Liver (tissue), 9 donors: ENCODE data around the gene KNDC1. TPM values are rescaled to one million over a fixed set of nuclear protein-coding genes. Genes with fewer than 3 reads are reported as not detected.

Source experiments
- DNase-seq: peaks from one replicate; pipeline ENCODE4 v3.0.0-alpha.2; 2017; ENCODE audit warnings: low spot score
- H3K27ac ChIP-seq, 2 donors: one replicate each; pipeline ENCODE4 v1.7.0; 2013; ENCODE audit warnings: inconsistent platforms in 2 of 2, low read length in 2 of 2, control low read depth in 1 of 2, low read depth in 1 of 2, mild to moderate bottlenecking in 1 of 2
- H3K27me3 ChIP-seq, 4 donors: one replicate each; pipeline versions ENCODE4 v1.6.1 to v1.7.0; 2013; ENCODE audit warnings: low read length in 3 of 4, inconsistent platforms in 1 of 4, mild to moderate bottlenecking in 1 of 4, moderate library complexity in 1 of 4; ENCODE audit not compliant: control insufficient read depth in 4 of 4, insufficient read depth in 4 of 4
- H3K36me3 ChIP-seq, 4 donors: one replicate each; pipeline versions ENCODE4 v1.6.1 to v1.7.0; 2013; ENCODE audit warnings: low read length in 3 of 4, mild to moderate bottlenecking in 3 of 4, low read depth in 1 of 4, moderate library complexity in 1 of 4; ENCODE audit not compliant: control insufficient read depth in 4 of 4, insufficient read depth in 3 of 4
- H3K4me1 ChIP-seq, 4 donors: one replicate each; pipeline versions ENCODE4 v1.6.1 to v1.7.0; 2013; ENCODE audit warnings: low read length in 3 of 4, mild to moderate bottlenecking in 3 of 4, moderate library complexity in 1 of 4; ENCODE audit not compliant: control insufficient read depth in 4 of 4, insufficient read depth in 4 of 4
- H3K4me3 ChIP-seq, 3 donors: one replicate each; pipeline versions ENCODE4 v1.6.1 to v1.7.0; 2013; ENCODE audit warnings: low read length in 3 of 3, control low read depth in 1 of 3, low read depth in 1 of 3, mild to moderate bottlenecking in 1 of 3
- H3K9ac ChIP-seq, 2 donors: one replicate each; pipeline ENCODE4 v1.7.0; 2013; ENCODE audit warnings: low read length in 2 of 2, mild to moderate bottlenecking in 2 of 2, moderate library complexity in 2 of 2, control low read depth in 1 of 2, low read depth in 1 of 2
- H3K9me3 ChIP-seq, 4 donors: one replicate each; pipeline versions ENCODE4 v1.6.1 to v1.7.0; 2013; ENCODE audit warnings: low read length in 3 of 4; ENCODE audit not compliant: control insufficient read depth in 4 of 4
- ATF3 ChIP-seq: IDR thresholded peaks from 2 replicates; pipeline ENCODE4 v1.6.1; 2016; ENCODE audit warnings: antibody characterized with exemption
- CTCF ChIP-seq: fragments of 150-350 bp; IDR thresholded peaks from 2 replicates; pipeline ENCODE4 v1.5.1; 2017; ENCODE audit warnings: improper control_type of control experiment, low read depth, low read length; ENCODE audit not compliant: missing input control
- EGR1 ChIP-seq, 2 donors: IDR thresholded peaks; 2 replicates each; pipeline ENCODE4 v1.6.1; 2016 to 2018; ENCODE audit warnings: antibody characterized with exemption in 2 of 2, low read depth in 2 of 2
- FOXA1 ChIP-seq: IDR thresholded peaks from 2 replicates; pipeline ENCODE4 v1.6.1; 2016; ENCODE audit warnings: antibody characterized with exemption
- FOXA2 ChIP-seq: IDR thresholded peaks from 2 replicates; pipeline ENCODE4 v1.6.1; 2016; ENCODE audit warnings: antibody characterized with exemption
- GABPA ChIP-seq, 2 donors: IDR thresholded peaks in 1 of 2; conservative IDR thresholded peaks in 1 of 2; 2 replicates each; pipeline ENCODE4 v1.6.1; 2016; ENCODE audit warnings: antibody characterized with exemption in 2 of 2, mild to moderate bottlenecking in 1 of 2, moderate library complexity in 1 of 2
- HNF4G ChIP-seq: IDR thresholded peaks from 2 replicates; pipeline ENCODE4 v1.6.1; 2016; ENCODE audit warnings: antibody characterized with exemption
- JUND ChIP-seq, 2 donors: IDR thresholded peaks; 2 replicates each; pipeline ENCODE4 v1.6.1; 2016; ENCODE audit warnings: antibody characterized with exemption in 2 of 2
- MAX ChIP-seq: IDR thresholded peaks from 2 replicates; pipeline ENCODE4 v1.6.1; 2016; ENCODE audit warnings: antibody characterized with exemption
- NR2F2 ChIP-seq: IDR thresholded peaks from 2 replicates; pipeline ENCODE4 v1.6.1; 2016; ENCODE audit warnings: antibody characterized with exemption
- RXRA ChIP-seq, 2 donors: IDR thresholded peaks; 2 replicates each; pipeline ENCODE4 v1.6.1; 2017 to 2018; ENCODE audit warnings: antibody characterized with exemption in 2 of 2, mild to moderate bottlenecking in 1 of 2
- SP1 ChIP-seq: IDR thresholded peaks from 2 replicates; pipeline ENCODE4 v1.6.1; 2018; ENCODE audit warnings: antibody characterized with exemption, mild to moderate bottlenecking
- TAF1 ChIP-seq: conservative IDR thresholded peaks from 2 replicates; pipeline ENCODE4 v1.6.1; 2016; ENCODE audit warnings: antibody characterized with exemption, mild to moderate bottlenecking
- YY1 ChIP-seq: IDR thresholded peaks from 2 replicates; pipeline ENCODE4 v1.6.1; 2016; ENCODE audit warnings: antibody characterized with exemption, mild to moderate bottlenecking
- WGBS: extraction: QIAGEN DNeasy Blood & Tissue Kit; methylation state at CpG from one replicate; pipeline ENCODE4 v1.1.7; 2013; 5-methylcytosine and 5-hydroxymethylcytosine counted together
- polyA plus RNA-seq, 2 donors: library from polyadenylated mRNA; stranded (reverse) in 1 of 2; unstranded in 1 of 2; fragments of 200-250 nt in 1 of 2; fragments of >200 nt in 1 of 2; fragmentation: Nextera tagmentation in 1 of 2; extraction: Ambion mirVana in 1 of 2; gene quantifications; one replicate each; pipeline versions ENCODE4 v1.2.1 to v1.2.3, GENCODE V29; 2013 to 2015
- total RNA-seq, 2 donors: library from RNA; depleted of rRNA; stranded (reverse); fragments of >200 nt; gene quantifications; one replicate each; pipeline ENCODE4 v1.2.3, GENCODE V29; 2014
- donor health status: healthy.
- donor health status: healthy.
- donor health status: healthy.
- donor health status: healthy.
- donor health status: healthy.

KNDC1 gene
- total and polyA plus RNA-seq, 4 donors, result 0.53 to 12.9 (median 4.3) TPM

GRCh38 chr10:133214468-133215410, 54.7 kb downstream of the KNDC1 start:
- Histone ChIP-seq H3K4me1 (no peaks in the 10 kb centered on the region), H3K9me3 (no peaks in the 10 kb centered on the region), H3K9ac (no peak overlapping the region), H3K4me3 (no peak overlapping the region), H3K36me3 (no peaks in the 10 kb centered on the region), H3K27me3 (peaks cover 0 to 5% (median 1%) of the 10 kb centered on the region in 4 donors), H3K27ac (no peak overlapping the region)
- no peak for DNase-seq
- TF ChIP-seq SP1, result no peak
- TF ChIP-seq FOXA1, result no peak
- no peak for TF ChIP-seq YY1
- 76% methylated on average over 28 of the region's 28 CpGs for WGBS

- Histone ChIP-seq H3K4me1 (no peaks in the 10 kb centered on the region), H3K27ac (no peak overlapping the region), H3K36me3 (no peaks in the 10 kb centered on the region), H3K27me3 (peaks cover 0 to 5% (median 1%) of the 10 kb centered on the region in 4 donors), H3K4me3 (no peak overlapping the region), H3K9ac (no peak overlapping the region), H3K9me3 (no peaks in the 10 kb centered on the region)
- 90% methylated on average over 27 of the region's 27 CpGs for WGBS
- TF ChIP-seq MAX, result no peak
- no peak for TF ChIP-seq FOXA2
- TF ChIP-seq YY1, result no peak
- TF ChIP-seq RXRA (IDR thresholded peaks at IDR 0.05), result no peak
- no peak for TF ChIP-seq HNF4G
- TF ChIP-seq ATF3, result no peak
- TF ChIP-seq GABPA (IDR thresholded peaks at IDR 0.05 in 1 of 2, conservative IDR thresholded peaks at IDR 0.05 in 1 of 2), result no peak
- no peak for TF ChIP-seq EGR1 (IDR thresholded peaks at IDR 0.05; ENCODE audit: low read depth in 2 of 2)
- TF ChIP-seq NR2F2, result no peak
- TF ChIP-seq TAF1, result no peak
- no peak for TF ChIP-seq FOXA1
- no peak for TF ChIP-seq CTCF
- TF ChIP-seq JUND (IDR thresholded peaks at IDR 0.05), result no peak
- DNase-seq, result no peak
Measured at GRCh38 chr10:133215586-133215985, 55.6 kb downstream of the KNDC1 start.

GRCh38 chr10:133216776-133217175, 56.8 kb downstream of the KNDC1 start:
- Histone ChIP-seq H3K9me3 (no peaks in the 10 kb centered on the region), H3K4me3 (no peak overlapping the region), H3K27me3 (peaks cover 0 to 5% (median under 1%) of the 10 kb centered on the region in 4 donors), H3K9ac (no peak overlapping the region), H3K4me1 (no peaks in the 10 kb centered on the region), H3K27ac (no peak overlapping the region), H3K36me3 (no peaks in the 10 kb centered on the region)
- no peak for TF ChIP-seq HNF4G
- no peak for TF ChIP-seq EGR1 (IDR thresholded peaks at IDR 0.05; ENCODE audit: low read depth in 2 of 2)
- TF ChIP-seq FOXA2, result no peak
- WGBS, result 88% methylated on average over 26 of the region's 26 CpGs
- no peak for DNase-seq
